NCI-H446 (cell line): ENCODE data around the gene ZDHHC14.
"Not testable (repeated sequence)": the region's sequence is repeated elsewhere in the genome, so short reads cannot be mapped to it uniquely, and the experiment has no call there.

Experiments used
- DNase-seq, 2 experiments: peaks; one replicate each; lab custom pipeline; 2025; lab: John Stamatoyannopoulos, UW

Gene ZDHHC14

DNA sequence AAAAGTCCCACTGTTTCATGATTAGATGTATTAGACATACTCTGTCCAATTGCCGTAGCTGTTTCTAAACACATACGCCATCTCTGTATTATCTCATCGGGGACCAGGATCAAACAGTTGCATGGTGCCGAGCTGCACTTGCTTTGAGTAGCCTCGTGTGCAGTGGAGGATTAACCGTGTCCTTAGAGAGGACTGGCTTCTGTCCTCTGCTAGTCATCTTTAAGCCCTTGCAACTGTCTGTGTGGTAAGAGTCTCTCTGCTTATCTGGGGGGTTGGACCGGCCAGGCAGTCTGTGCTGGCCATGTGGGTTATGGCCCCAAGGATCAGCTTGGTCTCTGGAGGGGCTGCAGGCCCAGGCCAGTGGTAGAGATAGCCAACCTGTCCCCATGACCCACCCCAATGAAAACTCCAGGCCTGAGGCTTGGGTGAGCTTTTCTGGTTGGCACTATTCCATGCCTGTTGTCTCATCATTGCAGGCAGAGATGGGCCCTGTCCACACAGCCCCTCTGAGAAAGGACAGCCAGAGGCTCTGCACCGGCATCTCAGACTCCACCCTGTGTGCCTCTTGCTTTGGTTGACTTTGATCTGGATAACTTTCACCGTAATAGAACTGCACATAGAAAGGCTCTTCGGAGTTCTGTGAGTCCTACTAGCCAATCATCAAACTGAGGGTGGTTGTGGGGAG is 304.7 kb downstream of the ZDHHC14 start:
- DNase-seq = no peak

DNA sequence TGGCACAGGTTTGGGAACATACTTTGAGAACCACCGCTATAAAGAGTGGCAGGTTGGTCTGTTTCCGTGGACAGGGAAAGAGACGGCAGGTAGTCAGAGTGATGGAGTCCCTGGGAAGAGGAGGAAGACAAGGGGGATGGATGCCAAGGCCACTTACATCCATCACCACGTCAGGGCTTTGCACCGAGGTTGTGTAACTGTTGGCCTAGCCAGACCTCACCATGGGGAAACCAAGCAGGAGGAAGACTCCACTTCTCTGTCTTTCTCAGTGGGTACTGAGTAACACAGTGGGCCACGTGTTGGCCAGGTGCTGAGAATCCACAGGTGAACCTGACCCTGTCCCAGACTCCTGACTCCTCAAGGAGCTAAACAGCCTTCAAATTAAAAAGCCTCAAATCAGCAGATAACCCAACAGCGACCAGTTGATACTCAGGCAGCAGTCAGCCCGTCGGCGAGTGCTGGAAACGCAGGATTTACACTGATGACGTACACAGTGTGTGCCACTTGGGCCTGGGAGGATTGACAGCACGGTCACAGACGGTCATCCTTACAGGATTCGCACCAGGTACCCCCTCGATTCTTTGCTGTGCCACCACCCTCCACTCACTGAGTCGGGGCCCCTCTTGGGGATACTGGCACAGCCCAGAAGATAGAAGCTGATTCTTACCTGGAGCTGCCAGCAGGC is 307.4 kb downstream of the ZDHHC14 start:
- no peak for DNase-seq

DNA sequence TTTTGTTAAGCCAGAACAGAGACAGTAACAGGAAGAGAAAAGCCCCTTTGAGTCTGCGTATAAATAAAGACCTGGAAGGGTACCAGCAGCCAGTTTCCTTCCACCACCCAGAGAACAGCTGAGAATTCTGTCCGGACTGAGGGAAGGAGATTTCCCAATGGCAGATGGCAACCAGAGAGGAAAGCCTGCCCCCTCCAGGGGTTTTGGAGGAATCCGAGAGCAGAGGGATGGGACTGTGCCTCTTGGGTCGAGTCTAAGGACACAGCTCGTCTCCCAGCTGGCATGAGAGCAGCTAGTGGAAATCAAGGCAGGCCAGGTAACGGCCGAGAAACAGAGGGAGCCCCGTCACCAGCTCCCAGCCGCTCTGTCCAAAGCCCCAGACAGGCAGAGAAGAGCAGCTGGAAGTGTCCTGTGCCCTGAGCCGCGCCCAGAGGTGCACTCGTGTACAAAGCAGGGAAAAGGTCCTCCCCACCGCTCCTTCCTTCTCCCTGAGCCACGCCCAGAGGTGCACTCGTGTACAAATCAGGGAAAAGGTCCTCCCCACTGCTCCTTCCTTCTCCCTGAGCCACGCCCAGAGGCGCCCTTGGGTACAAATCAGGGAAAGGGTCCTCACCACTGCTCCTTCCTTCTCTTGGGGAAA is 308.1 kb downstream of the ZDHHC14 start:
- DNase-seq = no peak

- DNase-seq = no peak
Observed at GRCh38 chr6:157689875-157690274, 308.9 kb downstream of the ZDHHC14 start.

- no peak for DNase-seq
Observed at GRCh38 chr6:157690441-157691210, 309.6 kb downstream of the ZDHHC14 start.

DNA sequence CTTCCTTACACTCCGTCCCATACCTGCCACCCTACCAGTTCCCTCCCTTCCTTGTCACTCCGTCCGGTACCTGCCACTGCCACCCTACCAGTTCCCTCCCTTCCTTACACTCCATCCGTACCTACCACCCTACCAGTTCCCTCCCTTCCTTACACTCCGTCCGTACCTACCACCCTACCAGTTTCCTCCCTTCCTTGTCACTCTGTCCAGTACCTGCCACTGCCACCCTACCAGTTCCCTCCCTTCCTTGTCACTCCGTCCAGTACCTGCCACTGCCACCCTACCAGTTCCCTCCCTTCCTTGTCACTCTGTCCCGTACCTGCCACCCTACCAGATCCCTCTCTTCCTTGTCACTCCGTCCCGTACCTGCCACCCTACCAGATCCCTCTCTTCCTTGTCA is 310.6 kb downstream of the ZDHHC14 start:
- not testable (repeated sequence) for DNase-seq

GRCh38 chr6:157693867-157694266 is 312.9 kb downstream of the ZDHHC14 start:
- DNase-seq = no peak

- DNase-seq = no peak
Observed at GRCh38 chr6:157695301-157696040, 314.5 kb downstream of the ZDHHC14 start.

DNA sequence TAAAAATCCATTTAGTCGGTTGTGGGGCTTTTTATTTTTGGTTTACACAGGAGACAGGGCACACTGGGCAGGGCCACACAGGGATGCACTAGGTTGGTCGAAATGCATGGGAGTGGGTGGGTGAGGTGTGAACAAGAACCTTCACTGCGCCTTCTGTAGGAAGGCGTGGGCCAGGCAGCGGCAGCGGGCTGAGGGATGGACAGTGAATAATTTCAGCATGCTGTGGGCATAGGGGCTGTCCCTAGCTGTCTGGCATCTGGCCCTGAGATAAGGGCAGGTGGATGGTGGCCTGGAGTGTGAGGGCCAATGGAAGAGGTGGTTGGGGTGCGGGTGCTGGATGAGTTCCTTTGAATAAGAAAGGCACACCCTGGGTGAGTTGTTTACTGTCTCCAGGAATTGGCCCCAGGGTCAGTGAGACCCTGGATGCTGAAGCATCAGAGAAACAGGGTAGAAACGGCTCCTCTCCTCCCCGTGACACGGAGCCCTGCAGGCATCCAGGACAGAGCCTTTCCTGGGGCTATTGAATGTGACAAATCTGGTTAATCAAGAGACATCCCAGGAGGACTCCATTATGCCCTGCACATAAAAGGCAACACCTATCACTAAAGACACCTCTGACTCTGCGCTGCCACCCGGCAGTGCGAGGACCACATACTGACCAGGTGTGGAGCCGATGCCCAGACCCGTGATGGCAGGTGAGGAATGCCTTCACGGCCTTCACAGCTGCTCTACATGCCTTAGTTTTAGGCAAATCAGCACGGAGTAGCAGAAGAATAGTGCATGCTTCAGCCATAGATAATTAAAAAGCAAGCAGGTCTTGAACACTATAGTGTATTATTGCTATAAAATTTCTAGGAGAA is 319.0 kb downstream of the ZDHHC14 start:
- DNase-seq = no peak

GRCh38 chr6:157706351-157706750 is 325.4 kb downstream of the ZDHHC14 start:
- not testable (repeated sequence) for DNase-seq

DNA sequence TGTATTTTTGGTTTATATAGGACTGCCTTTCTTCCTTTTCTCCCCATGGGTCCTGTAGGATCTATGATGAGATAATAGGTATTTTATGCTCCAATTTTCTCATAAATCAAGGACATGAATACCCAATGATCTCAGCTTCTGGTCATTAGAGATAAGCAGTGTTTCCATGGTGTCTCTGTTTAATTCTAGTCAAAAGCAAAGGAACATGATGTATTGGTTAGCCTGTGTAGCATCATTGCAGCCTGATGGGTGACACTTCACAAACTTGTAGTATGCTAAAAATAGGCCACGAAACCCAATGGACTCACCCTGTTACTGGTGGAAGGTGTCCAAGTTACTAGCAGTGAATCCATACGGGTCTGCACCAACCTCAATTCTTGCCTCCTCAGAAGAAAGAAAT is 325.9 kb downstream of the ZDHHC14 start:
- DNase-seq = no peak

- DNase-seq = no peak
Observed at GRCh38 chr6:157707576-157707975, 326.6 kb downstream of the ZDHHC14 start.

DNA sequence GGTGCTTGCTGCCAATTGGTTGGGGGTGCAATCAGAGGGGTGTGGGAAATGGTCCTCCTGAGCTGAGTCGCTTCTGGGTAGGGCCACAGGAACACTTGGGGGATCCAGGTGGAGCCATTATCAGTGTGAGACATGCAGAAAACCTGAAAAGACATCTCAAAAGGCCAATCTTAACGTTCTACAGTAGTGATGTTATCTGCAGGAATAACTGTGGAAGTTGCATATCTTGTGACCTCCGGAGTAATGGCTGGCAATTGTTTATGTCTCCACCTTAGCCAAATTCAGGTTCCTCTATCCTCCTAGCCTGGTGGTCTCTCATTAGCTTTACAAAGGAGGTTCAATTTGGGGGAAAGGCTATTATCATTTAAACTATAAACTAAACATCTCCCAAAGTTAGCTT is 327.2 kb downstream of the ZDHHC14 start:
- DNase-seq = no peak

GRCh38 chr6:157708933-157709332 is 327.9 kb downstream of the ZDHHC14 start:
- no peak for DNase-seq

GRCh38 chr6:157709555-157709954 is 328.6 kb downstream of the ZDHHC14 start:
- no peak for DNase-seq

GRCh38 chr6:157710604-157711003 is 329.6 kb downstream of the ZDHHC14 start:
- DNase-seq = no peak

GRCh38 chr6:157711060-157711459 is 330.1 kb downstream of the ZDHHC14 start:
- no peak for DNase-seq

DNA sequence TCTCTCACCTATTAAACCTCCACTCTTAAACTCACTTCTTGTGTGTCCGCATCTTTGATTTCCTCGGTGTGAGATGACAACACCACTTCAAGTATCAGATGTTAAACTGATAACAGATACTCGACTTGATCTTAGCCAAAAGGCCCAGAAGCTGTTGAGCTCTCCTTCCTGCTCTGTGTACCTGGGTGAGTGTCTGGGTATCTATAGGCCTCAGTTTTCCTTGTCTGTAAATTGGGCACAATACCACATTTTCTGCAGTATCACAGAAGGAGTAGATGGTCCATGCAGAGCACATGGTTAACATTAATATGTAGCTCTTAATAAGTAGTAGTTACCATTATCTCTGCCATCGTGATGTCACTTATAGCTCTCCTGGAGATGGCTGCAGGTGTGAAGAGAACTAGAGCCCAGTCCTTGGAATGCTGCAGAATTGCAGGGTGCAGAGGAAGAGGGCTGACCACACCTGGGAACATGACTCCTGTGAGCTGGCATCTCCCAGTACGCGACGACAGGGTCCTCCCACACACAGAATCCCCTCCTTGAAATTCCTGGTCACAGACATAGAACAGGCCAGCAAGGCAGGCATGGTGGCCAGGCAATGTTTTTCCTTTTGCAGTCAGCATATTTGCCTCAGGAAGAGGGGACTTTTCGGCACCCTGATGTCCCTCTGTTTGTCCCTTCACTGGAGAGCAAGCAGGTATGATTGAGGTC is 331.8 kb downstream of the ZDHHC14 start:
- no peak for DNase-seq

- DNase-seq = no peak
Observed at GRCh38 chr6:157713451-157714152, 332.6 kb downstream of the ZDHHC14 start.

GRCh38 chr6:157714153-157714490 is 333.1 kb downstream of the ZDHHC14 start:
- no peak for DNase-seq
